Suprapubic skin (tissue), 4 donors: ENCODE data around the gene CDH16.

ENCODE experiments used
- POLR2A ChIP-seq, 2 donors: fragments of 450-650 bp; IDR thresholded peaks; one replicate each; pipeline ENCODE4 v1.6.1; 2017; ENCODE audit warnings: antibody characterized with exemption in 2 of 2, mild to moderate bottlenecking in 2 of 2, moderate library complexity in 2 of 2
- POLR2AphosphoS5 ChIP-seq, 3 donors: sonication (generic); formaldehyde crosslinking; IDR thresholded peaks; one replicate each; pipeline ENCODE4 v1.6.1; 2017; ENCODE audit warnings: antibody characterized with exemption in 3 of 3
- TF ChIP-seq, protein P1 (sequence below), 2 donors: fragments of 200-600 bp in 1 of 2; fragments of 450-650 bp in 1 of 2; sonication (generic) in 1 of 2; IDR thresholded peaks; one replicate each; pipeline ENCODE4 v1.5.1; 2016 to 2019; ENCODE audit warnings: antibody characterized with exemption in 2 of 2, mild to moderate bottlenecking in 1 of 2, moderate library complexity in 1 of 2

DNA sequence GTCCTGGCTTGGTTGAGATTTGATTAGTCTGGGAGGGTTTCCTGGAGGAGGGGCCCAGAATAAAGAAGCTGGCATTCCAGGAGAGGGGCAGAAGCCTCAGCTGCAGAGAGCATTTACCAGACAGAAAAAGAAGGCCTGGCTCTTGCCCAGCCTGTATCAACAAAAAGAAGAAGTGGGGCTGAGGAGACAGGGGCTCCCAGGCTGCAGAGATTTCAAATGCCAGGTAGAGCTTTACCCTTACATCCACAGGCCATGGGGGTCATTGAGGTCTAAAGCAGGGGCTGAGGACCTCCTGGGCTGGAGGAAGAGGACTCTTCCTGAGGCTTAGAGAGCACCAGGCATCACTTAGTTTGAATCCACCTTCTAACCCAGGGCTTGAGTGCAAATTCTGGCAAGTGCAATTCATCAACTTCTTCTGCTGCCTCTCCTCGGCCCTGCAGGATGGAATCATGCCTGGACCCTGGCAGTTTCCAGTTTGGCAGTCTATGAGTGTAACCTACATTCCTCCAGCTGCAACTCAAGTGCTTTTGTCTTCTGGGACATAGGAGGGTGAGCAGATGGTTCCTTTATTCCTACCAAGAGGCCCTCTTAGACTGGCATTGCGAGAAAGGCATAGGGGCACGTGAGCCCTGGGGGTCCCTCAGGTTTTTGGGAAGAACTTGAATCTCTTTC, 59.2 kb downstream of the CDH16 start:
- TF ChIP-seq, protein P1, sequence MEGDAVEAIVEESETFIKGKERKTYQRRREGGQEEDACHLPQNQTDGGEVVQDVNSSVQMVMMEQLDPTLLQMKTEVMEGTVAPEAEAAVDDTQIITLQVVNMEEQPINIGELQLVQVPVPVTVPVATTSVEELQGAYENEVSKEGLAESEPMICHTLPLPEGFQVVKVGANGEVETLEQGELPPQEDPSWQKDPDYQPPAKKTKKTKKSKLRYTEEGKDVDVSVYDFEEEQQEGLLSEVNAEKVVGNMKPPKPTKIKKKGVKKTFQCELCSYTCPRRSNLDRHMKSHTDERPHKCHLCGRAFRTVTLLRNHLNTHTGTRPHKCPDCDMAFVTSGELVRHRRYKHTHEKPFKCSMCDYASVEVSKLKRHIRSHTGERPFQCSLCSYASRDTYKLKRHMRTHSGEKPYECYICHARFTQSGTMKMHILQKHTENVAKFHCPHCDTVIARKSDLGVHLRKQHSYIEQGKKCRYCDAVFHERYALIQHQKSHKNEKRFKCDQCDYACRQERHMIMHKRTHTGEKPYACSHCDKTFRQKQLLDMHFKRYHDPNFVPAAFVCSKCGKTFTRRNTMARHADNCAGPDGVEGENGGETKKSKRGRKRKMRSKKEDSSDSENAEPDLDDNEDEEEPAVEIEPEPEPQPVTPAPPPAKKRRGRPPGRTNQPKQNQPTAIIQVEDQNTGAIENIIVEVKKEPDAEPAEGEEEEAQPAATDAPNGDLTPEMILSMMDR (IDR thresholded peaks at IDR 0.05), result no peak
- no peak for TF ChIP-seq POLR2A (IDR thresholded peaks at IDR 0.05)
- no peak for TF ChIP-seq POLR2AphosphoS5 (IDR thresholded peaks at IDR 0.05)
